GM19240 (cell line): ENCODE data around the gene TNIK.
"Not testable (repeated sequence)": the region's sequence is repeated elsewhere in the genome, so short reads cannot be mapped to it uniquely, and the experiment has no call there.

Experiments
- DNase-seq: peaks from one replicate; pipeline ENCODE4 v3.0.0; 2011; ENCODE audit warnings: low spot score; ENCODE audit not compliant: insufficient read length

Gene TNIK

GRCh38 chr3:171384101-171384891 is 75.9 kb downstream of the TNIK start:
- DNase-seq: no peak

DNA sequence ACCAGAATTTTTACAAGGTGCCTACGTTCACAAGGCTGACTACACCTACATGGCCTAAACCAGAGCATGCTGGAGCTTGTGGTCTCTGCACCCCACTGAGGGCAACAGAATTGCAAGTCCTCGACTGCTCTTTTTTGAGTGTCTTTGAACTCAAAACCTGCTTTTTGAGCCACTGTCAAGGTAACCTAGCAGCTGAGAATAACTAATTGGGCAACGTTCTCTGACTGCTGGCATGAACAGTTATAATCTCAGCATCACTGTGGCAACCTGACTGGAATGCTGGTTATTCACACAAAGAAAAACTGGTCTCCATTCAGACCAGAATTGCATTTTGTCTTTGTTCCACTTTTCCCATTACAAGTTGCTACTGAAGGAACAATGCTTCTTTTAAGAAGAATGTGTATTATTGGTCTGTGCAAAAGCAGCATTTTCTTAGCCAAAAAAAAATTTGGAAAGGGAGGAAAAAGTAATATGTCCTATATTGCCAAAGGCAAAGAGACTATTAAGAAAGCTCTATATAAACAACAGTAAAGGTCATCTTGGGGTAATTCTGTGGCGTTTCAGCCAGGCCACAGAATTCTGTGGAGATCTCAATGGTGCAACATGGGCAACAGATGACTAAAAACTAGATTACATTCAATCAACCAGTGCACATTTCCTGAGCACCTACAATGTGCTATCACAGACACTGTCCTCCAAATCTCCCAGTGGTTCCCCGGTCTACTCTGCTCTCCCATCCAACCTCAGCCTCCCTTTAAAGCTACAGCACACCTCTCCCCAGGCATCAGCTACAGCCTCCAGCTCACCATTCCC is 76.8 kb downstream of the TNIK start:
- DNase-seq: no peak

GRCh38 chr3:171382347-171382746 is 77.9 kb downstream of the TNIK start:
- DNase-seq: not testable (repeated sequence)

GRCh38 chr3:171380711-171381425 is 79.3 kb downstream of the TNIK start:
- no peak for DNase-seq

DNA sequence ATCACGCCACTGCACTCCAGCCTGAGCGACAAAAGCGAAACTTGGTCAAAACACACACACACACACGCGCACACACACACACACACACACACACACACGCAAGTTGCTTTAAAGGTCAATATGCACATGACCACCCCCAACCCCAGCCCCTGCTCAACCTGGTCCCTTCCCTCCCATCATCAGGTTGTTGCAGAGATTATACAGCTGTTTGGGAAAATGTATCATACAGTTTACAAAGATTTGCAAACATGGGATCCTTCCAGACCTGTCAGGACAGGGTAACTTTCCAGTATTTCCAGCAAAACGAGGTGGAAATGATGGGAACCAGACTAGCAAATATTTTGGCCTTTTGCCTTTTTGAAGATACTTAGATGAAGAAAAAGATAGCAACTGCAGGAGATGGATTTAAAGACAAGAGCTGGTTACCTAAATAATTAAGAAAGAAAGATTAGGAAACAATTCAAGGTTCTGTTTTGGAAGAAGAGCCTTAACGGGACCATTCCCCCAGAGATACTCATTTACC is 80.2 kb downstream of the TNIK start:
- no peak for DNase-seq

DNA sequence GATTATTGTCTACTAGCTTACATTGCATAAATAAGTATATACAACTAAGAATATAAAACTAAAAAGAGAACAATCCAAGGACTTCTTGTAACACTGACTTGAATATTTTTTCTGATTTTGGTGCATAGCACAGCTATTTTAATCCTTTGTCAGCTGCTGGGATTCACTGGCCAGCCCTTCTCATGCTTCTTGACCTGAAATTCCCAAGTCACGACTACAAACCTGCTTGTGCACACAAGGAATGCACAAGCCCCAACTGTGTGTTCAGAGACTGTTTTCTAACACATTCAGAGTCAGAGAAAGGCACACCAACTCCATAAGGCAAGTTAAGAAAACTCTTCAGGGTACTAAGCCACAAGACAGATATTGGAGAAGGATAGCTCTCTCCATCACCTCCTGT is 80.9 kb downstream of the TNIK start:
- no peak for DNase-seq

- DNase-seq: no peak
These were observed 81.6 kb downstream of the TNIK start for GRCh38 chr3:171378586-171378985.

GRCh38 chr3:171377859-171378258 is 82.3 kb downstream of the TNIK start:
- no peak for DNase-seq

GRCh38 chr3:171376596-171376947 is 83.6 kb downstream of the TNIK start:
- no peak for DNase-seq

DNA sequence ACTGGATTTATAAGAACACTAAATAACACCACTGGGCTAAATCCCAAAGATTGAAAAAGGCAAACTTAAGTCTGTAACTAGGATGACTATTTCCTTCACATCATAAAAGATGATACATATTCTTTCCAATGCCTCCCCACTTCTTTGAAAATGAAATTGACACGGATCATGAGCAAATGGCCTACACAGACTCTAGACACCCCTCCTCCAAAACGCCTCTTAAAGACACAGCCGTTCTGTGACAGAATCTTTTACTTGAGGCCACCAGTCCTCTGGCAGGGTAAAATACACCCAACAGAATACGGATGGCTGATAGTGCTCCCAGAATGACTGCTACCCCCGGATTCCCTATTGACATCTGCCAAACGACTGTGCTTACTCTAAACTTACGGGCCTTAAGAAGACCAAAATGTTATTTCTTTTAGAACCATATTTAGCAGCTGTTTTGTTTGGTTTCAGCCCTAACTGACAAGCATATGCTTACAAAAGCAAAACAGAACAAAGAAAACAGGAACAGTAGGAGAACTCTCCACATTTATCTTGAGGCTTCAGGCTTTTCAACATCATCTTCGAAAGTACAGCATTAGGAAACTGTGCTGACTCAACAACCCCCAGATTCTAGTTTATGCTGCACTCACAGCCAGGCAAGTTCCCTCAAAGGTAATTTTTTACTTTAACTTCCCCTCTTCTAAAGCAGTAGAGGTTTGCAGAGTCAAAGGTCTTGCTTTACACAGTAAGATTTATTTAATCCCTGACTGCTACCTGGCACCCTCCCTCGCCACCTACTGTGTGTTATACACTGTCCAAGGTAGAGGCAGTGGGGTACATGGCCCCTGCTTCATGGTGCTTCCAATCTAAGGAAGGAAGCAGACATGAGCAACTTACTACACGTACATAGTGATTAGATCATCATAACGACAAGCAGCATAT is 84.3 kb downstream of the TNIK start:
- no peak for DNase-seq

DNA sequence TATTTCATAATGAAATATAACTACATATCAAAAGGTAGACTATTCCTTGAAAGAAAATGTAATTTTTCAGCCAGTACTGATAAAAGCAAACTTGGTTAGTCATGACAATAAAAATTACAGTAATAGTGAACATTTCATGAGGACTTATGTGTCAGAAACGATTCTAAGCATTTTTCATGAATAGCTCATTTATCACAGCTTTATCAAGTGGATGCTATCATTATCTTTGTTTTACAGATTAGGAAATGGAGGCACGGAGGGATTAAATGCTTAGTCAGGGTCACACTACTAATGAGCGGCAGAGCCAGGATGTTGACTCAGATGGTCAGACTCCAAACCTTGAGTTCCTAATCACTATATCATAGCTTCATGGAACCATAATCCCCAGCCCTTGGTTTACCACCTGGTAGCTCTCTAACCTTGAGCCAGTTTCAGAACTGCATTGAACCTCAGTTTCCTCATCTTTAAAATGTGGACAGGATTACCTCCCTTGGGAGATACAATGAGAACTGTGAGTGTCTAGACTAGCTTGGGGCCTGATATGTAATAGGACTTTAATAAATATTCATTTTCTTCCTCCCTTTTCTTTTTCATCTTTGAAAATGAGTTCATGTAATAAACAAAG is 85.4 kb downstream of the TNIK start:
- no peak for DNase-seq

- DNase-seq: no peak
These were observed 85.9 kb downstream of the TNIK start for GRCh38 chr3:171374260-171374659.

DNA sequence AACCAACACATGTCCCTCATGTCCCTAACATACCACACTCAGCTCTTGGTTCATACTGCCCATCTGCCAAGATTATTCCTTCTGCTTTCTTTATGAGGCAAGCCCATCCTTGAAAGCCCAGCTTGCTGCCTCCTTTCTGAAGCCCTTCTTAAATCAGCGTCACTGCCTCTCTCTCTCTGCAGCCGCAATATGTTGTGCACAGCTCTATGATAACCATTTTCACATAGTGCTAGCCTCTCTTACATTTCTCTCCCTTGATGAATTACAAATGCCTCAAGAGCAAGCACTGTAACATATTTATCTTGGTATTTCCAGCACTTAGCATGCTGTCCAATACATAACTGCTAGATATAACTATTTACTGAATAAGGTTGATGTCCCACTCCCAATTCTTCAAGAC is 86.5 kb downstream of the TNIK start:
- DNase-seq: no peak

GRCh38 chr3:171372694-171373093 is 87.5 kb downstream of the TNIK start:
- DNase-seq: no peak

GRCh38 chr3:171371354-171371753 is 88.9 kb downstream of the TNIK start:
- no peak for DNase-seq

DNA sequence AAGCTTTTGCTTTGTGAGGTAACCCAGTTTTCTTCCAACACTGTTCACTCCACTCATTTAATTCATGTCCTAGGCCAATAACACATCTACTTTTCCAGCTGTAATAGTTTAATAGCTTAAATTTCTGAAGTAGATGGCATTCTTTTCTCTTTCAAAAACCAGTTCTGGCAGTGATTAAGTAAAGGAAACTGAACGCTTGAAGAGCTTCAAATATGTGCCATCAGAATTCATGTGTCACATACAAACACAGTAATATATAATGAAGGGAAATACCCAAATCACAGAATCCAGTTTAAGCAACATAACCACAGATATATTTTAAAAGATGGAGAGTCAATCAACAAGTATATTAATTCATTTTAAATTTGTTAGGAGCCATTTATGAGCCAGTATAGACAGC is 91.0 kb downstream of the TNIK start:
- DNase-seq: no peak

- not testable (repeated sequence) for DNase-seq
These were observed 93.5 kb downstream of the TNIK start for GRCh38 chr3:171366738-171367137.

DNA sequence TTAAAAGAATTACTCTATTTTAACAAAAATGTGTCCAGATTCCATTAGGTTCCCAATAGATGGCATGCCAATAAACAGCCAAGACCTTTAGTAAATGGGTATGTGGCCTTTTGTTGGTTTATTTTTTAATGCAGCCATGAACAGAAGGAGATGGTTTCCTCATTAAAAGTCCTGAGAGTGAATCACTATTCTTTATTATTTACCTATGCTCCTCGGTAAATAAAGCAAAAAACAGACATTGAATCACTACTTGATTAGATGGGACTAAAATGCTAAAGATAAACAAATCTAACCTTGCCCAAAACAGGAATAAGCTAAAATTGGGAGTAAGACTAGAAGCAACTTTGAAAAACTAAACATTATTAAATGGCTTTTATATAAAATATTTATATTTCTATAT is 94.2 kb downstream of the TNIK start:
- DNase-seq: no peak

GRCh38 chr3:171365489-171365888 is 94.7 kb downstream of the TNIK start:
- DNase-seq: no peak

DNA sequence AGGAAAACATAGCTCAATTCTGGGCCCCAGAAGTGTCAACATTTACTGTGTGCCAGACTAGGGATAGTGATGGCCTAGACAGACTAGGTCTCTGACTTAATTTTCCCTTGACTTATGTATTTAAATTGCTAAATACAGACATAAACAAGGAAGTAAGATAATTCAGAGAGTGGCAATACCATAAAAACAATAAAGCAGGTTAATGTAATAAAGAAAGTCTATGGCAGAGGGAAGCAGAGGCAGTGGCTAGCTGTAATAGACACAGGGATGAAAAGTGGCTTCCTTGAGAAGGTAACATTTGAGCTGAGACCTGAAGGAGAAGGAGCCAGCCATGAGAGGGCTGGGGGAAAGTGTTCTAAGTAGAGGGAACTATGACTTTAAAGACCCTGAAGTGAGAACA is 95.7 kb downstream of the TNIK start:
- DNase-seq: no peak
